Breast epithelium (tissue), 4 donors: ENCODE measurements around the gene ACCSL. TPM values are rescaled to one million over a fixed set of nuclear protein-coding genes. Genes with fewer than 3 reads are reported as not detected.

Source experiments
- DNase-seq, 2 donors: peaks; one replicate each; pipeline ENCODE4 v3.0.0-alpha.2; 2019; ENCODE audit warnings: low spot score in 2 of 2
- H3K27ac ChIP-seq, 2 donors: fragments of 200-600 bp; sonication (generic) in 1 of 2; one replicate each; pipeline ENCODE4 v1.5.1; 2016 to 2019; ENCODE audit warnings: mild to moderate bottlenecking in 1 of 2
- H3K27me3 ChIP-seq, 2 donors: fragments of 200-600 bp; sonication (generic) in 1 of 2; one replicate each; pipeline versions ENCODE4 v1.5.1 to v1.6.0; 2017 to 2019; ENCODE audit warnings: control low read depth in 1 of 2, mild to moderate bottlenecking in 1 of 2
- H3K36me3 ChIP-seq: fragments of 200-600 bp; one replicate; pipeline ENCODE4 v1.5.1; 2019
- H3K4me1 ChIP-seq, 2 donors: fragments of 200-600 bp; sonication (generic); one replicate each; pipeline ENCODE4 v1.5.1; 2016 to 2019; ENCODE audit warnings: control low read depth in 1 of 2
- H3K4me3 ChIP-seq, 3 donors: fragments of 200-600 bp; sonication (generic); 1 replicate in 2 of 3; 2 replicates in 1 of 3; pipeline ENCODE4 v1.5.1; 2016 to 2019; ENCODE audit warnings: mild to moderate bottlenecking in 3 of 3, moderate library complexity in 2 of 3
- H3K9me3 ChIP-seq, 2 donors: fragments of 200-600 bp; sonication (generic) in 1 of 2; one replicate each; pipeline ENCODE4 v1.5.1; 2016 to 2019; ENCODE audit warnings: control low read depth in 1 of 2
- POLR2A ChIP-seq: fragments of 450-650 bp; IDR thresholded peaks from one replicate; pipeline ENCODE4 v1.6.1; 2016; ENCODE audit warnings: antibody characterized with exemption, mild to moderate bottlenecking, moderate library complexity
- POLR2AphosphoS5 ChIP-seq, 3 donors: sonication (generic); formaldehyde crosslinking; IDR thresholded peaks; one replicate each; pipeline ENCODE4 v1.6.1; 2017; ENCODE audit warnings: antibody characterized with exemption in 3 of 3
- intact Hi-C: fragments of 100-400 bp; cut with DNase I; formaldehyde crosslinking; loops from one replicate; pipeline ENCODE4 v1.15.1; 2023; ENCODE audit warnings: low total_unique reads
- total RNA-seq, 3 donors: library from RNA; depleted of rRNA; stranded (reverse); fragments of >200 nt; gene quantifications; one replicate each; pipeline ENCODE4 v1.1.0, GENCODE V29; 2016
- TF ChIP-seq, protein P1 (sequence below), 3 donors: fragments of 450-650 bp; IDR thresholded peaks; one replicate each; pipeline ENCODE4 v1.5.1; 2016 to 2017; ENCODE audit warnings: antibody characterized with exemption in 3 of 3, mild to moderate bottlenecking in 3 of 3, moderate library complexity in 3 of 3

Gene ACCSL
- total RNA-seq, 3 donors from 2014 or later = not detected

DNA sequence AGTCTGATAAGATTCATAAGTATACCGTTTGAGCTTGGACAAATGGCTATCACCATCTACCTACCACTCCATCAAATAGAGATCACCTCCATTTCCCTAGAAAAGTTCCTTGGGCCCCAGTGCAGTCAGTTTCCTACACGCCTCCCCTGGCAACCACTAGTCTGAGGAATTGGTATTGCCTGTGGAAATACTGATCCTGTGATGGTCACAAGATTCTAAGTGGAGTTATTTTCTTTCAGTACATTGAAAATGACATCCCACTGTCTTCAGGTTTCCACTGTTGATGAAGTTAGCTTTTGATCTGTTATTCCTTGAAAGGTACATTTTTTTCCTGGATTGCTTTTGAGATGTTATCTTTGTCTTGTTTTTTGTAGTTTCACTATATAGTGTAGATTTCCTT, 4.6 kb upstream of the ACCSL start:
- DNase-seq = no peak
- intact Hi-C loops = no loop called here
- H3K4me1 ChIP-seq = no peaks in the 10 kb centered on the region

DNA sequence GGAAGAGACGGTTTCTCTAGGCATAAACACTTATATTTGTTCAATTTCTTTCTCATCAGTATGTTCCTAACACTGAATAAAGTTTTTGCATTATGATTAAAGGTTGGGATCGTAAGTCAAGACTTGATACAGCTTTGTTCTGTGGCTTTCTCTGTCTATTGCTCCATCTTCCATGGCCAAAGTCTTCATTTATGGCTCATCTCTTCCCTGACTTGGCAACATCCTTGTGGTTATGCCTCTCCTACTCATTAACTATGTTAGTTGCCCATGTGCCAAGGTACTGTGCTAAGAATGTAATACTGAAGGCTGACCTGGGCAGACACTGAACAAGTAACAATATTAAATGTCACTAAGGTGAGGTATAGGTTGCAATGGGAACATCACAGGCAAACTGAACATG, 1.6 kb upstream of the ACCSL start:
- no peak overlapping the region for H3K27ac ChIP-seq
- H3K4me1 ChIP-seq = no peaks in the 10 kb centered on the region
- no peaks in the 10 kb centered on the region for H3K36me3 ChIP-seq
- no peak for TF ChIP-seq POLR2A
- TF ChIP-seq POLR2AphosphoS5 (IDR thresholded peaks at IDR 0.05) = no peak
- TF ChIP-seq, protein P1, sequence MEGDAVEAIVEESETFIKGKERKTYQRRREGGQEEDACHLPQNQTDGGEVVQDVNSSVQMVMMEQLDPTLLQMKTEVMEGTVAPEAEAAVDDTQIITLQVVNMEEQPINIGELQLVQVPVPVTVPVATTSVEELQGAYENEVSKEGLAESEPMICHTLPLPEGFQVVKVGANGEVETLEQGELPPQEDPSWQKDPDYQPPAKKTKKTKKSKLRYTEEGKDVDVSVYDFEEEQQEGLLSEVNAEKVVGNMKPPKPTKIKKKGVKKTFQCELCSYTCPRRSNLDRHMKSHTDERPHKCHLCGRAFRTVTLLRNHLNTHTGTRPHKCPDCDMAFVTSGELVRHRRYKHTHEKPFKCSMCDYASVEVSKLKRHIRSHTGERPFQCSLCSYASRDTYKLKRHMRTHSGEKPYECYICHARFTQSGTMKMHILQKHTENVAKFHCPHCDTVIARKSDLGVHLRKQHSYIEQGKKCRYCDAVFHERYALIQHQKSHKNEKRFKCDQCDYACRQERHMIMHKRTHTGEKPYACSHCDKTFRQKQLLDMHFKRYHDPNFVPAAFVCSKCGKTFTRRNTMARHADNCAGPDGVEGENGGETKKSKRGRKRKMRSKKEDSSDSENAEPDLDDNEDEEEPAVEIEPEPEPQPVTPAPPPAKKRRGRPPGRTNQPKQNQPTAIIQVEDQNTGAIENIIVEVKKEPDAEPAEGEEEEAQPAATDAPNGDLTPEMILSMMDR (IDR thresholded peaks at IDR 0.05) = no peak
- DNase-seq = no peak
- H3K27me3 ChIP-seq = no peaks in the 10 kb centered on the region
- H3K4me3 ChIP-seq = no peak overlapping the region
- intact Hi-C loops = no loop called here
- H3K9me3 ChIP-seq = peaks cover 0 to 4% of the 10 kb centered on the region in 2 donors

More for the DNA sequence above, 4.6 kb upstream of the ACCSL start:
- Histone ChIP-seq H3K27ac (no peak overlapping the region), H3K4me3 (no peak overlapping the region), H3K9me3 (peaks cover 0 to 13% of the 10 kb centered on the region in 2 donors), H3K36me3 (no peaks in the 10 kb centered on the region), H3K27me3 (no peaks in the 10 kb centered on the region)
- TF ChIP-seq, protein P1 (IDR thresholded peaks at IDR 0.05) = no peak
- no peak for TF ChIP-seq POLR2A
- no peak for TF ChIP-seq POLR2AphosphoS5 (IDR thresholded peaks at IDR 0.05)

DNA sequence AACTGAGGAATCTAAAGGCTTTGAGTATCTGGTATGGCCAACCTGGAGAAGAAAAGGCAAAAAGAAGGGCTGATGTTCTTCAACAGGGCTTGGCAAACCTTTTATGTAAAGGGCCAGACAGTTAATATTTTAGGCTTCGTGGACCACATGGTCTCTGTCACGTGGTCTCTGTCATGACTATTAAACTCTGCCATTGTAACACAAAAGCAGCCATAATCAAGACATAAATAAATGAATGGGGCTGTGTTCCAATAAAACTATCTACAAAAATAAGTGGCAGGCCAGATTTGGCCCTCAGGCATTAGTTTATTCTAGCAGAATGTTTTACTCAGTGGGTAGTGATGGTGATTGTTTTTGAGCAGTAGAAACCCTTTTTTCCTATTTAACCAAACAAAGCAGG, 483 bp upstream of the ACCSL start:
- Histone ChIP-seq H3K9me3 (no peaks in the 10 kb centered on the region), H3K4me1 (no peaks in the 10 kb centered on the region), H3K27ac (no peak overlapping the region), H3K4me3 (no peak overlapping the region), H3K27me3 (no peaks in the 10 kb centered on the region), H3K36me3 (no peaks in the 10 kb centered on the region)
- intact Hi-C loops = no loop called here
- TF ChIP-seq POLR2A (no peak), POLR2AphosphoS5 (IDR thresholded peaks at IDR 0.05) (no peak)
- TF ChIP-seq, protein P1 (IDR thresholded peaks at IDR 0.05) = no peak
- no peak for DNase-seq

DNA sequence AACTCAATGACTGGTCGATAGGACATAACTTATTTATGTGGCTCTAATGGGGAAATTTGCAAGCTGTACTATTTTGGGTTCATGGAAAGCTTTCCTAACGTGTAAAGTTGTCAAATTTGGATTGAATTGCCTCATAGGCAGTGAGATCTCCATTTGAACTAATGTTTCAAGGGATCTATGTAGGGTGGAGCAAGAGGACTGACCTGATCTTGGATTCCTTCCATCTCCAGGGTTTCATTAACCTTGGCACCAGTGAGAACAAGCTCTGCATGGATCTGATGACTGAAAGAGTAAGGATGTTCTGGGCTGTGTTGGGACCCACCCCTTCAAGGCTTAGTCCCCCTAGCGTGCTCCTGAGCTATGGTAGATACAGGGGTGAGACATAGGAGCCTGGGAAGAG, 2.1 kb downstream of the ACCSL start:
- no peaks in the 10 kb centered on the region for H3K27me3 ChIP-seq
- intact Hi-C loops = no loop called here
- no peak overlapping the region for H3K27ac ChIP-seq
- H3K4me1 ChIP-seq = no peaks in the 10 kb centered on the region
- no peak for DNase-seq
- no peaks in the 10 kb centered on the region for H3K9me3 ChIP-seq
- TF ChIP-seq, protein P1 (IDR thresholded peaks at IDR 0.05) = no peak
- TF ChIP-seq POLR2AphosphoS5 (IDR thresholded peaks at IDR 0.05) (no peak), POLR2A (no peak)
- no peaks in the 10 kb centered on the region for H3K36me3 ChIP-seq
- no peak overlapping the region for H3K4me3 ChIP-seq

DNA sequence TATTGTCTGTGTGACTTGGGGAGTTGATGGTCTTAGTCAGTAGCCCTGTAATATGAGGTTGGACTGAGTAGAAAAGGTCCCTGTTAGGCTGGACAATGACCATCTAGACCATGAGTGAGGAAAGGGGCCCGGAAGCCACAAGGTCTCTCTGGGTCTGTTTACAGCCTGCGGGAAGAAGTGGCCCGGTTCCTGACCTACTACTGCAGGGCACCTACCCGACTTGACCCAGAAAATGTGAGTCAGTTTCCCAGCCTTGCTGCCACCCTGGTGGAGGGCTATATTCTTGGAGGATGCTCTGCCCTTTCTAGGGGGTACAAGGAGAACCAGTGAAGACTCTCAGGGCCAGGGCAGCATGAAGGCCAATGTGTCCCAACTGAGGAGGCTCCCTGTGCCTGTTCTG, 3.4 kb downstream of the ACCSL start:
- no peak overlapping the region for H3K27ac ChIP-seq
- DNase-seq = no peak
- no peaks in the 10 kb centered on the region for H3K36me3 ChIP-seq
- intact Hi-C loops = no loop called here
- H3K9me3 ChIP-seq = no peaks in the 10 kb centered on the region
- no peak overlapping the region for H3K4me3 ChIP-seq
- TF ChIP-seq, protein P1 (IDR thresholded peaks at IDR 0.05) = no peak
- TF ChIP-seq POLR2A = no peak
- TF ChIP-seq POLR2AphosphoS5 (IDR thresholded peaks at IDR 0.05) = no peak
- no peaks in the 10 kb centered on the region for H3K27me3 ChIP-seq
- no peaks in the 10 kb centered on the region for H3K4me1 ChIP-seq
